ENCODE data around the gene CBFA2T3. TPM values are rescaled to one million over a fixed set of nuclear protein-coding genes. Genes with fewer than 3 reads are reported as not detected.

The CBFA2T3 gene
- total RNA-seq, 4 donors from 2014 or later, result 0.78 to 5.0 (median 2.8) TPM

DNA sequence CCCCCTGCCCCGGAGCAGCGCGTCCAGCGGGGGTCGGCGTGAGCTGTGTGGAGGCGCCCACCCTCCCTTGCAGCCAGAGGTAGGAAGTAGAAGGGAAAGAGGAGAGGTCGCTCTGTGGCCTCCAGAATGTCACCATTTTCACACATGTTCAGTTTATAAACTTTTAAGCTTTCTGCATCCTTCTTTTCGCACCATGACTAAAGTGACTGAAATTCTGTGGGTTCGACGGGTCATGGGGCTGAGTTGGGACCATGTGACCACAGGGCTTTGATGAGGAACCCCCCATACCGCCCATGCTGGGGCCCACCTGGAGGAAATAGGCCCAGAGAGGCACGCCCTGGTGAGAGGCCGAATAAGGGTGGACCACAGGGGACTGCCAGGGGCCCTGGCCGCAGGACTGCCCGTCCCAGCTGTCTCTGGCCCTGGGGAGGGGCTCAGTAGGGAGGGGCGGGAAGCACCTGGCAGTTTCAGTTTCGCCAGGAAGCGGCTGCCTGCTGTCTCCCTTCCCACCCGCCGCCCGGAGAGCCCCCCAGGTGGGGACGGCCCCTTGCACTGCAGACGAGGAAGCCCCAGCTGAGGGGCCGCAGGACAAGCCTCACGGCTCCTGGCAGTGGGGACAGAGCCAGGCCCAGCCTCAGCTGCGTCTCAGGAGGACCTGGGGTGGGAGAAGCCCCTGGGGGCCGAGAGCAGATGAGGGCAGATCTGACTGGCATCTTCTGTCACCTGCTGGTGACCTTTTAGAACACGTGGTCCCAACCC is 9.0 kb downstream of the CBFA2T3 start:
- H3K27ac ChIP-seq, result no peak overlapping the region
- no peak overlapping the region for H3K4me3 ChIP-seq
- WGBS, 2 donors, result 50 to 51% methylated on average over 22 to 29 of the region's 29 CpGs
- H3K4me1 ChIP-seq, result no peaks in the 10 kb centered on the region
- H3K27me3 ChIP-seq, result peaks cover 0 to 49% of the 10 kb centered on the region in 2 donors
- no peak for DNase-seq (ENCODE audit: low spot score in 2 of 2)
- peaks cover 0 to 1% (median 0%) of the 10 kb centered on the region in 4 donors for H3K9me3 ChIP-seq
- TF ChIP-seq, protein P1, sequence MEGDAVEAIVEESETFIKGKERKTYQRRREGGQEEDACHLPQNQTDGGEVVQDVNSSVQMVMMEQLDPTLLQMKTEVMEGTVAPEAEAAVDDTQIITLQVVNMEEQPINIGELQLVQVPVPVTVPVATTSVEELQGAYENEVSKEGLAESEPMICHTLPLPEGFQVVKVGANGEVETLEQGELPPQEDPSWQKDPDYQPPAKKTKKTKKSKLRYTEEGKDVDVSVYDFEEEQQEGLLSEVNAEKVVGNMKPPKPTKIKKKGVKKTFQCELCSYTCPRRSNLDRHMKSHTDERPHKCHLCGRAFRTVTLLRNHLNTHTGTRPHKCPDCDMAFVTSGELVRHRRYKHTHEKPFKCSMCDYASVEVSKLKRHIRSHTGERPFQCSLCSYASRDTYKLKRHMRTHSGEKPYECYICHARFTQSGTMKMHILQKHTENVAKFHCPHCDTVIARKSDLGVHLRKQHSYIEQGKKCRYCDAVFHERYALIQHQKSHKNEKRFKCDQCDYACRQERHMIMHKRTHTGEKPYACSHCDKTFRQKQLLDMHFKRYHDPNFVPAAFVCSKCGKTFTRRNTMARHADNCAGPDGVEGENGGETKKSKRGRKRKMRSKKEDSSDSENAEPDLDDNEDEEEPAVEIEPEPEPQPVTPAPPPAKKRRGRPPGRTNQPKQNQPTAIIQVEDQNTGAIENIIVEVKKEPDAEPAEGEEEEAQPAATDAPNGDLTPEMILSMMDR (IDR thresholded peaks at IDR 0.05), result no peak
- TF ChIP-seq EP300 (IDR thresholded peaks at IDR 0.05), result no peak
- TF ChIP-seq POLR2A (IDR thresholded peaks at IDR 0.05), result no peak
- H3K36me3 ChIP-seq, result no peaks in the 10 kb centered on the region

DNA sequence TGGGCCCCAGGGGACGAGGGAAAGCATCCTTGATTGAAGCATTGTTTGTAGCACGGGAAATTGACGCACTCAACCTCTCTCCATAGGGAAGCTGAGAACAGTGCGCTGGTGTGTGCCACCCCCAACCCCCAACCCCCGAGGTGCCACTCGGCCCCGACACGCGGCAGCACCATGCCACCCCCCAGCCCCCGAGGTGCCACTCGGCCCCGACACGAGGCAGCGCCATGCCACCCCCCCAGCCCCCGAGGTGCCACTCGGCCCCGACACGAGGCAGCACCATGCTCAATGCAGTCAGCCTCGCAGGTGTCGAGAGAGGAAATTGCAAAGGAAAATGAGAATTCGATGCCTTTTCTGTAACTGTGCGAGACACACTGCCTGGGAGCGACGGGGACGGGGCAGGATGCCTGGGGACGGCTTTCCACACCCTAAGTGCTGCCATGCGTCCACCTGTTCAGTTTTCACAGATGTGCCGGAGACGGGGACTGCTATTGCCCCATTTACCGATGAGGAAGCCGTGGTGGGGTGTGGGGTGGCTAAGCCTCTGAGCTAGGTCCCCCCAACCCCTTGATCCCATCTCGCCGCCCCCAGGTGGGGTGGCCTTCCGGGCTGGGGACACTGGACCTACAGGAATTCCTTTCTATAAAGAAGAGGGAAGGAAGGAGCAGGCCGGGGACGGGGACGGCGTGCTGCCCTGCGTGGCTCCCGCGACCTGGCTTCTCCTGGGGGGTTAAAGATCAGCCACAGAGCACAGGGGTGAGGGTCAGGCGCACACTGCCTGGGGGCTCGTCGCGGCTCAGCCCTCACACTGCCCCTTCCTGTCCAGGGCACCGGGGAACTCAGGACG is 9.8 kb downstream of the CBFA2T3 start:
- TF ChIP-seq, protein P1 (IDR thresholded peaks at IDR 0.05), result no peak
- TF ChIP-seq EP300 (IDR thresholded peaks at IDR 0.05) (no peak), POLR2A (IDR thresholded peaks at IDR 0.05) (no peak)
- H3K9me3 ChIP-seq, result peaks cover 0 to 3% (median 0%) of the 10 kb centered on the region in 4 donors
- DNase-seq (ENCODE audit: low spot score in 2 of 2), result no peak
- H3K27me3 ChIP-seq, result peaks cover 0 to 41% of the 10 kb centered on the region in 2 donors
- H3K4me1 ChIP-seq, result no peaks in the 10 kb centered on the region
- H3K27ac ChIP-seq, result no peak overlapping the region
- no peaks in the 10 kb centered on the region for H3K36me3 ChIP-seq
- H3K4me3 ChIP-seq, result no peak overlapping the region
- WGBS, 2 donors, result 51 to 55% methylated on average over 42 to 44 of the region's 47 CpGs

DNA sequence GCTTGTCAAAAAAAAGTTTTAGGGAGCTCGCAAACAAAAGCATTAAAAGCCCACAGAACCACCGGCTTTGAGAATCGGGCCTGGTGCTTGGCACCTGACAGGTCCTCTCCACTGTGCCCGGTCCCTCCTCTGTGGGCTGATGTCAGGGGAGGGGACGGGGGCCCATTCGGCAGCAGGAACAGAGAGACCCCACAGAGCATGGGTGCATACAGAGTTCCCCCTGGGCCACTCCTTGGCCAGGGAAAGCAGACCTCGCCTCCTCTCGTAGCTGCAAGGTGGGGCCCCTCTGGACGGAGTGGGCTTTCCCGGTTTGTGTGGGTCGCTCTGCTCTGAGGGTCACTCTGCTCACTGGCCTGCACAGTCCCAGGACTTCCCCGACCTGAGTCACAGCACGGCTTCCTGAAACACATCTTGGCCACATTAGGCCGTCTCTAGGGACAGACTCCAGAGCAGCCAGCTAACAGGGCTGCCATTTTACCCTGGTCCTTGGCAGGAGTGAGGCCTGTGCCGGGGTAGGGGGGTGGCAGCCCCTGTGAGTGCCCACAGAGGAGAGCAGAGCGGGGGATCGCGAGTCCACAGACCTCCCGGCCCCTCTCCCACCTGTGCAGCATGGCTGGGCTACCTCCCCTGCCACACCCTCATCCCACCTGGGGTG is 11.1 kb downstream of the CBFA2T3 start:
- TF ChIP-seq, protein P1 (IDR thresholded peaks at IDR 0.05), result no peak
- no peak for TF ChIP-seq POLR2A (IDR thresholded peaks at IDR 0.05)
- no peak for TF ChIP-seq EP300 (IDR thresholded peaks at IDR 0.05)

DNA sequence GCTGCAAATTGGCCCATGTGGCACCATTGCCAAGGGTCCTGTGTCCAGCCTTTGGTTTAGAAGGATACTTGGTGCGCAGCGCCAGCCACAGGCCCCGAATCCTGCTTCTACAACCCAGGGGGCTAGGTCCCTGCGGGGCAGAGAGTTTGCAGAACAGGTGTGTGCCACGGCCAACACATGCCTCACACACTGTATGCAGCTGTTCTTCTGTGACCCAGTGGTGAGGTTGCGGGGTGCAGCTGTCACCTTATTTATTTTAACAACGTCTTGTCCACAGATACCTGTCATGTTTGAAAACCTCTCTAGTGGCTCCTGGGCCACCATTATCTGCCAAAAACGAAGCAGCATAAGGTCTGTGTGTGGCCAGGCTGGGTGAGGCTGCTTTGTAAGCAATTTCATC is 11.6 kb downstream of the CBFA2T3 start:
- Histone ChIP-seq H3K4me3 (no peak overlapping the region), H3K36me3 (no peaks in the 10 kb centered on the region), H3K9me3 (peaks cover 0 to 3% (median 0%) of the 10 kb centered on the region in 4 donors), H3K27ac (no peak overlapping the region), H3K27me3 (peaks cover 0 to 36% of the 10 kb centered on the region in 2 donors), H3K4me1 (no peaks in the 10 kb centered on the region)
- DNase-seq (ENCODE audit: low spot score in 2 of 2), result no peak
- TF ChIP-seq, protein P1 (IDR thresholded peaks at IDR 0.05), result no peak
- TF ChIP-seq POLR2A (IDR thresholded peaks at IDR 0.05) (no peak), EP300 (IDR thresholded peaks at IDR 0.05) (no peak)
- 66 to 79% methylated on average over 8 of the region's 8 CpGs for WGBS, 2 donors

More for the DNA sequence above, 11.1 kb downstream of the CBFA2T3 start:
- Histone ChIP-seq H3K27me3 (peaks cover 0 to 33% of the 10 kb centered on the region in 2 donors), H3K4me1 (no peaks in the 10 kb centered on the region), H3K4me3 (no peak overlapping the region), H3K9me3 (peaks cover 0 to 3% (median 0%) of the 10 kb centered on the region in 4 donors), H3K36me3 (no peaks in the 10 kb centered on the region), H3K27ac (no peak overlapping the region)
- DNase-seq (ENCODE audit: low spot score in 2 of 2), result no peak
- WGBS, 2 donors, result 77 to 79% methylated on average over 15 to 16 of the region's 19 CpGs

All from tibial nerve (tissue), 4 donors.